ENCODE measurements around the gene KCNN3.

The KCNN3 gene

GRCh38 chr1:154666051-154666790 is 203.9 kb downstream of the KCNN3 start:
- no peak overlapping the region for H3K4me3 ChIP-seq (ENCODE audit: low read depth, low read length)
- no peak for DNase-seq (ENCODE audit: low read depth)
- no peak for TF ChIP-seq MYC (IDR thresholded peaks at IDR 0.05; ENCODE audit: low read depth, low read length)
- no peak for TF ChIP-seq MAX (IDR thresholded peaks at IDR 0.05; ENCODE audit: low read depth, low read length)
- no peak for TF ChIP-seq POLR2A (IDR thresholded peaks at IDR 0.05; ENCODE audit: extremely low read depth, insufficient read length)

- no peak for TF ChIP-seq POLR2A (IDR thresholded peaks at IDR 0.05; ENCODE audit: extremely low read depth, insufficient read length)
- TF ChIP-seq CTCF (IDR thresholded peaks at IDR 0.05; ENCODE audit: low read depth, low read length), result no peak
- no peak for TF ChIP-seq MYC (IDR thresholded peaks at IDR 0.05; ENCODE audit: low read depth, low read length)
- no peak for TF ChIP-seq MAX (IDR thresholded peaks at IDR 0.05; ENCODE audit: low read depth, low read length)
- no peak overlapping the region for H3K4me3 ChIP-seq (ENCODE audit: low read depth, low read length)
- DNase-seq (ENCODE audit: low read depth), result no peak
These were observed 205.6 kb downstream of the KCNN3 start for GRCh38 chr1:154664331-154665002.

DNA sequence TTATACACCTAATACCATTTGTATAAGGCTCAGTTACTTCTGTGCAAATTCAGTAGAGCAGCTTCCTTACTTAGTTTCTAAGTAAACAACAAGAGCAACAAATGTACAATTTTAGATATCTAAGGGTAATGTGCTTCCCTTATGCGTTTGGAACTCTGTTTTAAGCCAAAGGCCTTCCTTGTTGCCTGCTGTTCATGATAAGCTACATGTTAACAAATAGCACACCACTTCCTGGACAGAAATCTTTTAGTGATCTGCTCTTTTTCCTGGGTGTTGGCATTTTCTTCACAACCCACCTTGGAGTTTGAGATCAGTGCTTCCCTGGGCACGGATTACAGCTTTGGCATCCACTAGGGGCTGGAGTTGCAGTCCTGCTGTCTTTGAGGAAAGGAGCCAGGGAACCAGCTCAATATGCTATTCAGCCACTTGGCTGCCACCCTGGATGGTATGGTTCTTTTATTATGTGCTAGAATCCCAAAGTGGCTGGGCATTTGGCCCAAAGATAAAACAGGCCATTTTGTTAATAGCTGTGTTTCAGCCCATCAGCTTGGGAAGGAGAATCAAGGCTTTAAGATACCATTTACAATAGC is 206.5 kb downstream of the KCNN3 start:
- TF ChIP-seq MYC (IDR thresholded peaks at IDR 0.05; ENCODE audit: low read depth, low read length) (no peak), MAX (IDR thresholded peaks at IDR 0.05; ENCODE audit: low read depth, low read length) (no peak), CTCF (IDR thresholded peaks at IDR 0.05; ENCODE audit: low read depth, low read length) (no peak), POLR2A (IDR thresholded peaks at IDR 0.05; ENCODE audit: extremely low read depth, insufficient read length) (no peak)
- no peak for DNase-seq (ENCODE audit: low read depth)
- no peak overlapping the region for H3K4me3 ChIP-seq (ENCODE audit: low read depth, low read length)

GRCh38 chr1:154661110-154661509 is 209.0 kb downstream of the KCNN3 start:
- no peak overlapping the region for H3K4me3 ChIP-seq (ENCODE audit: low read depth, low read length)
- no peak for TF ChIP-seq POLR2A (IDR thresholded peaks at IDR 0.05; ENCODE audit: extremely low read depth, insufficient read length)
- TF ChIP-seq CTCF (IDR thresholded peaks at IDR 0.05; ENCODE audit: low read depth, low read length), result no peak
- TF ChIP-seq MYC (IDR thresholded peaks at IDR 0.05; ENCODE audit: low read depth, low read length), result no peak
- no peak for TF ChIP-seq MAX (IDR thresholded peaks at IDR 0.05; ENCODE audit: low read depth, low read length)
- no peak for DNase-seq (ENCODE audit: low read depth)

DNA sequence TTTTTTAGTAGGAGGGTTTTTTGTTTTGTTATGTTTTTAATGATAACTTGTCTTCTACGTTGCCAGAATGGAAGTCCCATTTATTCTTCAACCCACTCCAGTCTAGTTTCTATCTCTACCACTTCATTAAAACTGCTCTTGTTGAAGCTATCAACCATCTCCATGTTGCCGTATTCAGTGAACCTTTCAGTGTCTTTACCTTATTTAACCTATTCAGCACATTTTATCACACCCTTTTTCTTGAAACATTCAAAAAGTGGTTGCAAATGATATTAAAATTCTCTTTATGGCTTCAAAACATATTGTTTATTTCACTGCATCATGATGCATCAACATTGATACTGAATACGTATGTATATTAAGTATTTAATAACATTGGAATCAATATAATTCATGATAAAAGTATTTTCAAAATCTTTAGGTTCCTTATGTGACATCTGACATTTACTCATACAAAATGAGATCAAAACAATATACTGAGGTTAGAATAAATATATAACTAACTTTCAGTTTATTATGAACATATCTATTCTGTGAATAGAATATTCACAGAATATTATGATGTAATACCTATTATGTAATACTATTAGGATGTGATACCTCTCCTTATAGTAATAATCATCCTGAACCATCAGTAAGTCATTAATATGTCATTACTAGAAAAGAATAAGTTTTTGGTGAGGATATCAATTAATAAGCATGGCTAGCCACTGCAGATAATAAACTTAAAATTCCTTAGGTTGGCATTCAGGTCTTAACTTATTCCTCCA is 210.1 kb downstream of the KCNN3 start:
- no peak overlapping the region for H3K4me3 ChIP-seq (ENCODE audit: low read depth, low read length)
- no peak for TF ChIP-seq CTCF (IDR thresholded peaks at IDR 0.05; ENCODE audit: low read depth, low read length)
- no peak for TF ChIP-seq MAX (IDR thresholded peaks at IDR 0.05; ENCODE audit: low read depth, low read length)
- TF ChIP-seq MYC (IDR thresholded peaks at IDR 0.05; ENCODE audit: low read depth, low read length), result no peak
- TF ChIP-seq POLR2A (IDR thresholded peaks at IDR 0.05; ENCODE audit: extremely low read depth, insufficient read length), result no peak
- DNase-seq (ENCODE audit: low read depth), result no peak
